NB4 (cell line): ENCODE results near the gene SCN8A.

Experiments used
- MYC ChIP-seq: IDR thresholded peaks from 2 replicates; pipeline ENCODE4 v1.6.1; 2011; ENCODE audit warnings: low read depth, low read length
- POLR2A ChIP-seq: IDR thresholded peaks from 2 replicates; pipeline ENCODE4 v1.6.1; 2011; ENCODE audit warnings: mild to moderate bottlenecking; ENCODE audit not compliant: insufficient read length; ENCODE audit errors: extremely low read depth
- TF ChIP-seq, protein P1 (sequence below): IDR thresholded peaks from 2 replicates; pipeline ENCODE4 v1.6.1; 2011; ENCODE audit warnings: low read depth, low read length
- TF ChIP-seq, protein P2 (sequence below): IDR thresholded peaks from one replicate; pipeline ENCODE4 v1.5.1; 2012; ENCODE audit warnings: low read depth, low read length

DNA sequence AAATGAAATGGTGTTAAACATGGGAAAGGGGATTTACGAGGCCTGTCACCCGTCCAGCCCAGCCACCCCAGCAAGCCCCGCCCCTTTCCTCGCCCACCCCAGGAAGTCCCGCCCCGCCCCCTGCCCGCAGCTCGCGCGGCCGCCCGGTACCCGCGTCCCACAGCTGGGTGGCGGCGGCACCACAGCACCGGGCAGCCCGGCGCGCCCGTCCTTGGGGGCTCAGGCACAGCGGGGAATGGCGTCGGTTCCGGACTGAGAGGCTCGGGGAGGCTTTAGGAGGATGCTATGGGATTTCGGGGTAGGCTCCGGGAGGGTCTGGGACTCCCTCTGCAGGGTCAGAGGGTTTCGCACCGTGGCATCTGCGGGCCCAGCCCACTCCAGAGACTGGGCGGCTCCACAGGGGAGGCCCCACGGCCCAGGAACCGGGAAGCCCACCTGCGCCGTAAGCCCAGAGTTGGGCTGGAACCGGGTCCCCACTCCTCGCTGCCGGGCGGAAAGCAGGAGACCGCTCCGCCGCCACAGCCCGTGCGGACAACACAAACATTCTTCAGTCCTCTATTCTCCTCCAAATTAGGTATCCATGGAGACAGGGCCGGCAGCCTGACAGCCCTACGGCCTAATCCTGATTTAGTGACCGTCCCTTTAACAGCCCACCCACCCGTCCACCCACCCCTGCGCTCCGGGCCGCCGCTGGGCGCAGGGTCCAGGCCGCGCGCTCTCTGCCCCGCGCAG lies 256.0 kb downstream of the SCN8A start:
- TF ChIP-seq, protein P1, sequence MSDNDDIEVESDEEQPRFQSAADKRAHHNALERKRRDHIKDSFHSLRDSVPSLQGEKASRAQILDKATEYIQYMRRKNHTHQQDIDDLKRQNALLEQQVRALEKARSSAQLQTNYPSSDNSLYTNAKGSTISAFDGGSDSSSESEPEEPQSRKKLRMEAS = no peak
- TF ChIP-seq, protein P2, sequence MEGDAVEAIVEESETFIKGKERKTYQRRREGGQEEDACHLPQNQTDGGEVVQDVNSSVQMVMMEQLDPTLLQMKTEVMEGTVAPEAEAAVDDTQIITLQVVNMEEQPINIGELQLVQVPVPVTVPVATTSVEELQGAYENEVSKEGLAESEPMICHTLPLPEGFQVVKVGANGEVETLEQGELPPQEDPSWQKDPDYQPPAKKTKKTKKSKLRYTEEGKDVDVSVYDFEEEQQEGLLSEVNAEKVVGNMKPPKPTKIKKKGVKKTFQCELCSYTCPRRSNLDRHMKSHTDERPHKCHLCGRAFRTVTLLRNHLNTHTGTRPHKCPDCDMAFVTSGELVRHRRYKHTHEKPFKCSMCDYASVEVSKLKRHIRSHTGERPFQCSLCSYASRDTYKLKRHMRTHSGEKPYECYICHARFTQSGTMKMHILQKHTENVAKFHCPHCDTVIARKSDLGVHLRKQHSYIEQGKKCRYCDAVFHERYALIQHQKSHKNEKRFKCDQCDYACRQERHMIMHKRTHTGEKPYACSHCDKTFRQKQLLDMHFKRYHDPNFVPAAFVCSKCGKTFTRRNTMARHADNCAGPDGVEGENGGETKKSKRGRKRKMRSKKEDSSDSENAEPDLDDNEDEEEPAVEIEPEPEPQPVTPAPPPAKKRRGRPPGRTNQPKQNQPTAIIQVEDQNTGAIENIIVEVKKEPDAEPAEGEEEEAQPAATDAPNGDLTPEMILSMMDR = no peak
- TF ChIP-seq POLR2A (no peak), MYC (no peak)
